ENCODE data around the gene DOK3.

Gene DOK3

DNA sequence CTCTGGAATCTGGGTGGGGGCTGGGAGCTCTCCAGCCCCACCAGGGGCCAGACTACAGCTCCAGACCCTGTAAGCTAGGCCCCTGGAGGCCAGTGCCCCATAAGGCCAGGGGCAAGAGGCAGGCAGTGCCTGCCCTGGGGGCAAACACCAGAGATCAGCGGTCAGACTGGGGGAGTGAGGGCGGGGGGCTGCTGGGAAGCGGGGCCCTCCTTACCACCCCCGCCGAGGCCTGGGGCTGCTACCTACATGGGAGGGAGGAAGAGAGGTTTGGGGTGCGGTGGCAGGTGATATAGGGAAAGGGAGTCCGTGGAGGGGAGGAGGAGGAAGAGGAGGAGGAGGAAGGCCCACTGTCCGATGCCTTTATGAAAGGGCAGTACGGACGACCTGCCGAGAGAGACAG, 50.3 kb downstream of the DOK3 start:
- WGBS (ENCODE audit: extremely low coverage, insufficient coverage, insufficient read length), result no CpG with 5 or more reads among the region's 11 CpGs
- H2BK5ac ChIP-seq (ENCODE audit: low read depth, low read length, poor library complexity), result no peak overlapping the region
- no peak overlapping the region for H3K4me2 ChIP-seq (ENCODE audit: low read length)
- no peak overlapping the region for H2AK5ac ChIP-seq (ENCODE audit: low read length)
- H3K36me3 ChIP-seq (ENCODE audit: control insufficient read depth in 1 of 2, insufficient read depth in 2 of 2, low read length in 2 of 2), result peaks cover 63 to 67% of the 10 kb centered on the region in 2 experiments
- H4K12ac ChIP-seq (ENCODE audit: low read depth, low read length), result no peak overlapping the region
- no peak overlapping the region for H3K9ac ChIP-seq (ENCODE audit: low read length)
- H4K91ac ChIP-seq (ENCODE audit: low read depth, low read length), result no peak overlapping the region
- peaks cover 0 to 11% of the 10 kb centered on the region in 2 experiments for H3K4me1 ChIP-seq (ENCODE audit: control insufficient read depth in 1 of 2, insufficient read depth in 2 of 2, low read length in 2 of 2)
- no peak overlapping the region for H3K4me3 ChIP-seq (ENCODE audit: low read depth, low read length)
- H3K14ac ChIP-seq (ENCODE audit: low read length), result no peak overlapping the region
- H3K79me2 ChIP-seq (ENCODE audit: control insufficient read depth, insufficient read depth, low read length, poor library complexity), result no peaks in the 10 kb centered on the region
- H3K27ac ChIP-seq (ENCODE audit: low read depth, low read length), result no peak overlapping the region
- no peaks in the 10 kb centered on the region for H3K9me3 ChIP-seq (ENCODE audit: insufficient read depth, low read depth, low read length)
- peaks cover 9% of the 10 kb centered on the region for H3K79me1 ChIP-seq (ENCODE audit: low read length)
- H3K18ac ChIP-seq (ENCODE audit: low read length), result no peak overlapping the region
- H4K8ac ChIP-seq (ENCODE audit: low read depth, low read length), result no peak overlapping the region
- no peak overlapping the region for H3K4ac ChIP-seq (ENCODE audit: low read depth, low read length)
- no peak overlapping the region for H2BK120ac ChIP-seq (ENCODE audit: insufficient read depth, low read length, poor library complexity)
- no peaks in the 10 kb centered on the region for H3K27me3 ChIP-seq (ENCODE audit: insufficient read depth, low read length)
- no peak overlapping the region for H2BK12ac ChIP-seq (ENCODE audit: low read length)
- H2AFZ ChIP-seq (ENCODE audit: insufficient read depth, low read length, poor library complexity), result no peak overlapping the region
- no peak overlapping the region for H3K23ac ChIP-seq (ENCODE audit: low read length)
- DNase-seq, result no peak

DNA sequence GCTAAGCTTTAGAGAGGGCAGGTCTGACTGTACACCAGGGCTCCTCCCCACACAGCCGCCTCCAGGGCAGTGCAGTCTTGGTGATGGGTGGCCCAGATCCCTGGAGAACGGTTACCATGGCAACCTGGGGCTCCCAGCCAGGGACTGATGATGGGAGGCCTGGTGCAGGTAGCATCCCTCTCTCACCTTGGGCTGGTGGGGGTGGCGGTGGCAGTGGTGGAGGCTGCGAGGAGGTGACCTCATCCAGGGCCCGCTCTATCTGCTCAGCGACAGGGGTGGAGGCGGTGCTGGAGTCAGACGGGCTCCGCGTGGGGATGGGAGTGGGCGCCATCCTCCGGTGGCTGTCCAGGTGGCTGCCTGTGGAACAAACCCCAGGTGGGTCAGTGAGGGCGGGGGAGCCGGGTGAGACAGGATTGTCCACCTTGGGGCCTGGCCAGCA, 50.7 kb downstream of the DOK3 start:
- Histone ChIP-seq H4K12ac (ENCODE audit: low read depth, low read length) (no peak overlapping the region), H3K14ac (ENCODE audit: low read length) (no peak overlapping the region), H3K4me1 (ENCODE audit: control insufficient read depth in 1 of 2, insufficient read depth in 2 of 2, low read length in 2 of 2) (peaks cover 0 to 14% of the 10 kb centered on the region in 2 experiments), H4K91ac (ENCODE audit: low read depth, low read length) (no peak overlapping the region), H3K27me3 (ENCODE audit: insufficient read depth, low read length) (no peaks in the 10 kb centered on the region), H3K36me3 (ENCODE audit: control insufficient read depth in 1 of 2, insufficient read depth in 2 of 2, low read length in 2 of 2) (peaks cover 63 to 67% of the 10 kb centered on the region in 2 experiments), H3K18ac (ENCODE audit: low read length) (no peak overlapping the region), H3K79me2 (ENCODE audit: control insufficient read depth, insufficient read depth, low read length, poor library complexity) (no peaks in the 10 kb centered on the region), H2AK5ac (ENCODE audit: low read length) (no peak overlapping the region), H3K4ac (ENCODE audit: low read depth, low read length) (no peak overlapping the region), H3K9ac (ENCODE audit: low read length) (no peak overlapping the region), H3K9me3 (ENCODE audit: insufficient read depth, low read depth, low read length) (no peaks in the 10 kb centered on the region), H2BK5ac (ENCODE audit: low read depth, low read length, poor library complexity) (no peak overlapping the region), H3K23ac (ENCODE audit: low read length) (no peak overlapping the region), H2BK12ac (ENCODE audit: low read length) (no peak overlapping the region), H3K79me1 (ENCODE audit: low read length) (peaks cover 9% of the 10 kb centered on the region), H2AFZ (ENCODE audit: insufficient read depth, low read length, poor library complexity) (no peak overlapping the region), H3K27ac (ENCODE audit: low read depth, low read length) (no peak overlapping the region), H3K4me2 (ENCODE audit: low read length) (no peak overlapping the region), H4K8ac (ENCODE audit: low read depth, low read length) (no peak overlapping the region), H3K4me3 (ENCODE audit: low read depth, low read length) (no peak overlapping the region), H2BK120ac (ENCODE audit: insufficient read depth, low read length, poor library complexity) (no peak overlapping the region)
- WGBS (ENCODE audit: extremely low coverage, insufficient coverage, insufficient read length), result no CpG with 5 or more reads among the region's 14 CpGs
- DNase-seq, result no peak

DNA sequence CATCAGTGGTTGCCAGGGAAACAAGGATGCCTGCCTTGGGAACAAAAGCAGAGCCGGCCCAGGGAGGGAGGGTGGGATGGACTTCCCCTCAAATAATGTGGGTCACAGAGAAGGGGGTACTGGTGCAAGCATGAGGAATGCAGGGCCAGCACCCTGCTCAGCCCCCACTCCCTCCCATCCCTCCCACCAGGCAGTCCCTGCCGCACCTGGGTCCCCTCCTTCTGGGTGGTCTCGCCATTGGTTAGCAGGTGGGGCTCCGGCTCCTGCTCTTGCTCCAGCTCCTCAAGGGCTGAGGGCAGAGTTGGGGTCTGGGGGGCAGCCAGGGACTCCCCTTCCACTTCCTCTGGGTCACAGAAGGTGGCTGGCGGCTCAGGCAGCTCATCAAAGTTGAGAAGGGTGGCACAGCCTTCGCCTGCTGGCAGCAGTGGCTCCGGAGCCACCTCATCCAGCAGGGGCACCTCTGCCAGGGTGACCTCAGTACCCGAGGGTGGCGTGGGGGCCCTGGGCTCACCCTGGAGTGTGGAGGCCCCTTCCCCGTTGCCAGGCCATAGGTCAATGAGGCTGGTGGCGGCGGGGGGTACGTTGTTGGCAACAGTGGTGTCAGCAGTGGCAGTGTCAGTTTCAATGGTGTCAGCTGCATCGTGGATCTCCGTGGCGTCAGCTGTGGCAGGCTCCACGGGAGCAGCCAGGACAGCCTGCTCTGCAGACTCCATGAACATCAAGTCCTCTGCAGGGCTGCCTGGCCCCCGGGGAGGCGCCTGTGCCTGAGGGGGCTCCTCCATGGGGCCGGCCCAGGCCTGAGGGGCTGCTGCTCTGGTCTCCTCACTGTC, 51.6 kb downstream of the DOK3 start:
- no CpG with 5 or more reads among the region's 20 CpGs for WGBS (ENCODE audit: extremely low coverage, insufficient coverage, insufficient read length)
- no peak overlapping the region for H3K4me3 ChIP-seq (ENCODE audit: low read depth, low read length)
- H3K9ac ChIP-seq (ENCODE audit: low read length), result no peak overlapping the region
- no peak overlapping the region for H3K4ac ChIP-seq (ENCODE audit: low read depth, low read length)
- no peaks in the 10 kb centered on the region for H3K27me3 ChIP-seq (ENCODE audit: insufficient read depth, low read length)
- H3K4me1 ChIP-seq (ENCODE audit: control insufficient read depth in 1 of 2, insufficient read depth in 2 of 2, low read length in 2 of 2), result peaks cover 0 to 17% of the 10 kb centered on the region in 2 experiments
- H2BK5ac ChIP-seq (ENCODE audit: low read depth, low read length, poor library complexity), result no peak overlapping the region
- no peak overlapping the region for H4K12ac ChIP-seq (ENCODE audit: low read depth, low read length)
- H4K91ac ChIP-seq (ENCODE audit: low read depth, low read length), result no peak overlapping the region
- H3K4me2 ChIP-seq (ENCODE audit: low read length), result no peak overlapping the region
- no peak overlapping the region for H4K8ac ChIP-seq (ENCODE audit: low read depth, low read length)
- no peak overlapping the region for H2AK5ac ChIP-seq (ENCODE audit: low read length)
- no peaks in the 10 kb centered on the region for H3K79me2 ChIP-seq (ENCODE audit: control insufficient read depth, insufficient read depth, low read length, poor library complexity)
- peaks cover 9% of the 10 kb centered on the region for H3K79me1 ChIP-seq (ENCODE audit: low read length)
- H3K36me3 ChIP-seq (ENCODE audit: control insufficient read depth in 1 of 2, insufficient read depth in 2 of 2, low read length in 2 of 2), result peaks cover 59 to 60% of the 10 kb centered on the region in 2 experiments
- H3K27ac ChIP-seq (ENCODE audit: low read depth, low read length), result no peak overlapping the region
- no peak overlapping the region for H3K14ac ChIP-seq (ENCODE audit: low read length)
- H2BK12ac ChIP-seq (ENCODE audit: low read length), result no peak overlapping the region
- H3K18ac ChIP-seq (ENCODE audit: low read length), result no peak overlapping the region
- H3K23ac ChIP-seq (ENCODE audit: low read length), result no peak overlapping the region
- H3K9me3 ChIP-seq (ENCODE audit: insufficient read depth, low read depth, low read length), result no peaks in the 10 kb centered on the region
- no peak overlapping the region for H2BK120ac ChIP-seq (ENCODE audit: insufficient read depth, low read length, poor library complexity)
- H2AFZ ChIP-seq (ENCODE audit: insufficient read depth, low read length, poor library complexity), result no peak overlapping the region
- DNase-seq, result no peak

DNA sequence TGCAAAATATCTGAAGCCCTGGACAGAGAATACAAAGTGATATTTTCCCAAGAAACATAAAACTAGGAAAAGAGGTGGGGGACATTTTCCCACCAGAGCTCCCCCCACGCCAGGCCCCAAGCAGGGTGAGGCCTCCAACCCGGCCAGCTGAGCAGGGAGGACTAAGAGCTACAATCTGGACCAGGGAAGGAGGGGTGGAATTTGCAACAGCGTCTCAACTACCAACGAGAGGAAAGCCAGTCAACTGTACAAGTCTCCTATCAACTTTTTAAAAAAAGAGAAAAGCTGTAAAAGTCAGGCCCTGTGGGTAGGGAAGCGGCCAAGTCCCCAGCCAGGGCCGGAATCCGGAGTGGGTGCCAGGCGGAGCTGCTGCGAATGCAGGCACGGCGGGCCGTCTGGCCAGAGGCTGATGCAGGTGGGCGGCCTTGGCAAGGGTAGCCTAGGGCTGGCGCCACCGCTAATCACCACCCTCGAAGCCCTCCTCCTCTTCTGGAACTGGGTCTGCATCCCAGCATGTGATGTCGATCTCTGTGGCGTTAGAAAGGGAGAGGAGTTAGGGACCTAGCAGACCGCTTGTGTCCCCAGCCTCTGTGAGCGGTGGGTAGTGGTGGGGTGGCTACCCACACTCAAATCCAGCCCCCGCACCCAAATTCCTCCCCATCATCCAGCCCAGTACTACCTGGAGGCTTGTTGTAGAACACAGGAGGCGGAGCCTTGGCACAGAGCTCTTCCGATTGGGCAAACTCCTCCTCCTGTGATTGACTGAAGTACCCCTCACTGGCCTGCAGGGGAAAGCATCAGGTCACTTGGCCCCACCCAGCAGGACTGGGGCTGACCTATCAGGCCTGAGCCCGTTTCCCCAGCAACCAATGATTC, 52.4 kb downstream of the DOK3 start:
- Histone ChIP-seq H4K91ac (ENCODE audit: low read depth, low read length) (no peak overlapping the region), H3K23ac (ENCODE audit: low read length) (no peak overlapping the region)
- WGBS (ENCODE audit: extremely low coverage, insufficient coverage, insufficient read length), result no CpG with 5 or more reads among the region's 24 CpGs

More for the DNA sequence above, 52.4 kb downstream of the DOK3 start:
- no peak overlapping the region for H2AK5ac ChIP-seq (ENCODE audit: low read length)
- H3K18ac ChIP-seq (ENCODE audit: low read length), result no peak overlapping the region
- H3K27me3 ChIP-seq (ENCODE audit: insufficient read depth, low read length), result no peaks in the 10 kb centered on the region
- H3K14ac ChIP-seq (ENCODE audit: low read length), result no peak overlapping the region
- H3K4me1 ChIP-seq (ENCODE audit: control insufficient read depth in 1 of 2, insufficient read depth in 2 of 2, low read length in 2 of 2), result peaks cover 0 to 17% of the 10 kb centered on the region in 2 experiments
- H4K12ac ChIP-seq (ENCODE audit: low read depth, low read length), result no peak overlapping the region
- no peak overlapping the region for H4K8ac ChIP-seq (ENCODE audit: low read depth, low read length)
- H2AFZ ChIP-seq (ENCODE audit: insufficient read depth, low read length, poor library complexity), result no peak overlapping the region
- H3K27ac ChIP-seq (ENCODE audit: low read depth, low read length), result no peak overlapping the region
- no peaks in the 10 kb centered on the region for H3K79me2 ChIP-seq (ENCODE audit: control insufficient read depth, insufficient read depth, low read length, poor library complexity)
- peak; percentile 82 for DNase-seq
- H3K9ac ChIP-seq (ENCODE audit: low read length), result no peak overlapping the region
- no peak overlapping the region for H3K4me3 ChIP-seq (ENCODE audit: low read depth, low read length)
- no peak overlapping the region for H2BK5ac ChIP-seq (ENCODE audit: low read depth, low read length, poor library complexity)
- H3K9me3 ChIP-seq (ENCODE audit: insufficient read depth, low read depth, low read length), result no peaks in the 10 kb centered on the region
- H2BK12ac ChIP-seq (ENCODE audit: low read length), result no peak overlapping the region
- H3K4ac ChIP-seq (ENCODE audit: low read depth, low read length), result no peak overlapping the region
- H3K4me2 ChIP-seq (ENCODE audit: low read length), result no peak overlapping the region
- no peak overlapping the region for H2BK120ac ChIP-seq (ENCODE audit: insufficient read depth, low read length, poor library complexity)
- peaks cover 52 to 53% of the 10 kb centered on the region in 2 experiments for H3K36me3 ChIP-seq (ENCODE audit: control insufficient read depth in 1 of 2, insufficient read depth in 2 of 2, low read length in 2 of 2)
- H3K79me1 ChIP-seq (ENCODE audit: low read length), result peaks cover 9% of the 10 kb centered on the region

All from trophoblast cell (in vitro differentiated cells and primary cell).